Measurements from ENCODE around the gene PCMTD2.

The PCMTD2 gene

GRCh38 chr20:64220891-64221527, 34.5 kb upstream of the PCMTD2 start:
- H3K27ac ChIP-seq (ENCODE audit: low read depth, low read length), result no peak overlapping the region
- H3K9me3 ChIP-seq (ENCODE audit: insufficient read depth, low read length), result no peaks in the 10 kb centered on the region
- no peak overlapping the region for H3K4me3 ChIP-seq (ENCODE audit: insufficient read depth, low read length, poor library complexity, severe bottlenecking)
- no peaks in the 10 kb centered on the region for H3K27me3 ChIP-seq (ENCODE audit: low read length)
- H3K4me2 ChIP-seq (ENCODE audit: low read depth, low read length, poor library complexity, severe bottlenecking), result no peak overlapping the region
- H4K20me1 ChIP-seq (ENCODE audit: low read depth, low read length), result no peaks in the 10 kb centered on the region
- H3K79me2 ChIP-seq (ENCODE audit: insufficient read depth, low read length), result no peaks in the 10 kb centered on the region
- no peaks in the 10 kb centered on the region for H3K9me2 ChIP-seq (replicated peaks; ENCODE audit: insufficient read depth, low read length)
- no peak overlapping the region for H2AFZ ChIP-seq (ENCODE audit: low read depth, low read length, severe bottlenecking)
- TF ChIP-seq CTCF (IDR thresholded peaks at IDR 0.05; ENCODE audit: insufficient read depth, low read length, poor library complexity, severe bottlenecking) (no peak), EZH2phosphoT487 (conservative IDR thresholded peaks at IDR 0.05; ENCODE audit: low read length) (no peak)
- H3K36me3 ChIP-seq (ENCODE audit: low read length), result no peaks in the 10 kb centered on the region
- no peaks in the 10 kb centered on the region for H3F3A ChIP-seq (ENCODE audit: insufficient read depth)
- H3K9ac ChIP-seq (ENCODE audit: low read length), result no peak overlapping the region

GRCh38 chr20:64222291-64222735, 33.2 kb upstream of the PCMTD2 start:
- Histone ChIP-seq H3K4me3 (ENCODE audit: insufficient read depth, low read length, poor library complexity, severe bottlenecking) (no peak overlapping the region), H3K79me2 (ENCODE audit: insufficient read depth, low read length) (no peaks in the 10 kb centered on the region), H3K27me3 (ENCODE audit: low read length) (no peaks in the 10 kb centered on the region), H3K4me2 (ENCODE audit: low read depth, low read length, poor library complexity, severe bottlenecking) (no peak overlapping the region), H3K36me3 (ENCODE audit: low read length) (no peaks in the 10 kb centered on the region), H2AFZ (ENCODE audit: low read depth, low read length, severe bottlenecking) (no peak overlapping the region), H3K9ac (ENCODE audit: low read length) (no peak overlapping the region), H3K27ac (ENCODE audit: low read depth, low read length) (no peak overlapping the region), H3F3A (ENCODE audit: insufficient read depth) (no peaks in the 10 kb centered on the region), H4K20me1 (ENCODE audit: low read depth, low read length) (no peaks in the 10 kb centered on the region), H3K9me3 (ENCODE audit: insufficient read depth, low read length) (no peaks in the 10 kb centered on the region), H3K9me2 (replicated peaks; ENCODE audit: insufficient read depth, low read length) (no peaks in the 10 kb centered on the region)
- TF ChIP-seq EZH2phosphoT487 (conservative IDR thresholded peaks at IDR 0.05; ENCODE audit: low read length), result no peak
- TF ChIP-seq CTCF (IDR thresholded peaks at IDR 0.05; ENCODE audit: insufficient read depth, low read length, poor library complexity, severe bottlenecking), result no peak

- Histone ChIP-seq H3K79me2 (ENCODE audit: insufficient read depth, low read length) (no peaks in the 10 kb centered on the region), H3K9ac (ENCODE audit: low read length) (no peak overlapping the region), H3K4me3 (ENCODE audit: insufficient read depth, low read length, poor library complexity, severe bottlenecking) (no peak overlapping the region), H4K20me1 (ENCODE audit: low read depth, low read length) (no peaks in the 10 kb centered on the region), H3F3A (ENCODE audit: insufficient read depth) (no peaks in the 10 kb centered on the region), H3K27ac (ENCODE audit: low read depth, low read length) (no peak overlapping the region), H3K9me3 (ENCODE audit: insufficient read depth, low read length) (no peaks in the 10 kb centered on the region), H2AFZ (ENCODE audit: low read depth, low read length, severe bottlenecking) (no peak overlapping the region), H3K4me2 (ENCODE audit: low read depth, low read length, poor library complexity, severe bottlenecking) (no peak overlapping the region), H3K36me3 (ENCODE audit: low read length) (no peaks in the 10 kb centered on the region), H3K27me3 (ENCODE audit: low read length) (no peaks in the 10 kb centered on the region), H3K9me2 (replicated peaks; ENCODE audit: insufficient read depth, low read length) (no peaks in the 10 kb centered on the region)
- TF ChIP-seq EZH2phosphoT487 (conservative IDR thresholded peaks at IDR 0.05; ENCODE audit: low read length) (no peak), CTCF (IDR thresholded peaks at IDR 0.05; ENCODE audit: insufficient read depth, low read length, poor library complexity, severe bottlenecking) (no peak)
Measured at GRCh38 chr20:64222851-64223525, 32.6 kb upstream of the PCMTD2 start.
